ENCODE results near the gene HS6ST1. TPM values are rescaled to one million over a fixed set of nuclear protein-coding genes. Genes with fewer than 3 reads are reported as not detected.
"Not testable (repeated sequence)": the region's sequence is repeated elsewhere in the genome, so short reads cannot be mapped to it uniquely, and the experiment has no call there.

HS6ST1 gene
- polyA plus RNA-seq, 1 donor (not counting 4 experiments of a cell fraction or from before 2014, with no cell fraction given), result 6.3 TPM

DNA sequence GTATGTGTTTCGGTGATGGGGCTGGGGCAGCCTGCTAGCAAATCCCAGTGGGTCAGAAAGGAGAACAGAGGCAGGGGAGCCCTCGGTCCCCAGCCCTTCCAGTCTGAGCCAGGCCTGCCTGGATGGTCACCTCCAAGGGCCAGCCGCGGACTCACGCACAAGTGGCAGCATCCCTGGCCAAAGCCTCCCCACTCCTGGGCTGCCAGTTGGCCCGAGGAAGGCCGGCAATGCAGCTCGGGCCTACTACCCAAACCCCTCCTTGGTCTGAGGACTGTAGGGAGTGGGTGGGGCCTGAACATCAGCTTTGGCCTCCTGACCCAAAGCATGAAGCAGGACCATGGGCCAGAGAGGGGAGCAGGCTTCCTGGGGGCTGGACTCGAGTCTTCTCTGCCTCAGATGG is 51.5 kb downstream of the HS6ST1 start:
- DNase-seq (ENCODE audit: low read depth, low spot score); H3K27me3 ChIP-seq (ENCODE audit: control insufficient read depth, extremely low read depth, insufficient read depth, low read length); H3K9me1 ChIP-seq (ENCODE audit: control insufficient read depth, extremely low read depth, insufficient read depth, low read length); H3K27ac ChIP-seq (ENCODE audit: control insufficient read depth, insufficient read depth, low read length); H3K9me3 ChIP-seq (ENCODE audit: control insufficient read depth, low read depth, low read length); H2AFZ ChIP-seq (ENCODE audit: control insufficient read depth, low read length); FAIRE-seq; H3K79me2 ChIP-seq (ENCODE audit: control insufficient read depth, insufficient read depth, low read length); H3K4me3 ChIP-seq (ENCODE audit: control insufficient read depth in 2 of 3, extremely low read depth in 1 of 3, insufficient read depth in 2 of 3, low read depth in 1 of 3, low read length in 3 of 3); dilution Hi-C loops (cut with MboI; ENCODE audit: extremely low pct_ligation_motif_present, low sequenced_read_pairs); H3K9ac ChIP-seq (ENCODE audit: control insufficient read depth, extremely low read depth, insufficient read depth, low read length); H3K4me1 ChIP-seq (ENCODE audit: control insufficient read depth, extremely low read depth, insufficient read depth, low read length); H4K20me1 ChIP-seq (ENCODE audit: control insufficient read depth, extremely low read depth, insufficient read depth, low read length); H3K36me3 ChIP-seq (ENCODE audit: control insufficient read depth in 2 of 2, extremely low read depth in 1 of 2, insufficient read depth in 2 of 2, low read length in 2 of 2); H3K4me2 ChIP-seq (ENCODE audit: control insufficient read depth, extremely low read depth, insufficient read depth, low read depth, low read length): not testable (repeated sequence)

DNA sequence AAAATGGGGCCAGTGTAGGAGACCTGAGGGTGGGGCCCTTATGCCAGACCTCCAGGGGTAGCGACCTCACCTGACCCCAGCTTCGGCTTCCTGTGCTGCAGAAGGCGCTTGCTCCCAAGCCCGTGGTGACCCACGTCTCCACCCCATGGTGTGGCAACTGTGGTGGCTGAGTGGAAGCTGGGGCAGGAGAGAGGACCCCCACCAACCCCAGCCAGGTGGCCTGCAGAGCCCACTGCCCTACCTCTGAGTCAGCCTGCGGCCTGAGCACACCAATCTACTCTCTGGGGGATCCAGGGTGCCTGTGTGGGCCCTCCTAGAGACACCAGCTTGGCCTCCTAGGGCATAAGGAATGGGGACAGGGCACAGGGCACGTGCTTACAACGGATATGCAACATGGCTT is 52.2 kb downstream of the HS6ST1 start:
- H2AFZ ChIP-seq (ENCODE audit: control insufficient read depth, low read length); H3K36me3 ChIP-seq (ENCODE audit: control insufficient read depth in 2 of 2, extremely low read depth in 1 of 2, insufficient read depth in 2 of 2, low read length in 2 of 2); DNase-seq (ENCODE audit: low read depth, low spot score); H3K4me2 ChIP-seq (ENCODE audit: control insufficient read depth, extremely low read depth, insufficient read depth, low read depth, low read length); H3K9me3 ChIP-seq (ENCODE audit: control insufficient read depth, low read depth, low read length); H3K9me1 ChIP-seq (ENCODE audit: control insufficient read depth, extremely low read depth, insufficient read depth, low read length); H3K4me1 ChIP-seq (ENCODE audit: control insufficient read depth, extremely low read depth, insufficient read depth, low read length); H3K4me3 ChIP-seq (ENCODE audit: control insufficient read depth in 2 of 3, extremely low read depth in 1 of 3, insufficient read depth in 2 of 3, low read depth in 1 of 3, low read length in 3 of 3); FAIRE-seq; dilution Hi-C loops (cut with MboI; ENCODE audit: extremely low pct_ligation_motif_present, low sequenced_read_pairs); H3K79me2 ChIP-seq (ENCODE audit: control insufficient read depth, insufficient read depth, low read length); H3K27me3 ChIP-seq (ENCODE audit: control insufficient read depth, extremely low read depth, insufficient read depth, low read length); H4K20me1 ChIP-seq (ENCODE audit: control insufficient read depth, extremely low read depth, insufficient read depth, low read length); H3K9ac ChIP-seq (ENCODE audit: control insufficient read depth, extremely low read depth, insufficient read depth, low read length); H3K27ac ChIP-seq (ENCODE audit: control insufficient read depth, insufficient read depth, low read length): not testable (repeated sequence)

DNA sequence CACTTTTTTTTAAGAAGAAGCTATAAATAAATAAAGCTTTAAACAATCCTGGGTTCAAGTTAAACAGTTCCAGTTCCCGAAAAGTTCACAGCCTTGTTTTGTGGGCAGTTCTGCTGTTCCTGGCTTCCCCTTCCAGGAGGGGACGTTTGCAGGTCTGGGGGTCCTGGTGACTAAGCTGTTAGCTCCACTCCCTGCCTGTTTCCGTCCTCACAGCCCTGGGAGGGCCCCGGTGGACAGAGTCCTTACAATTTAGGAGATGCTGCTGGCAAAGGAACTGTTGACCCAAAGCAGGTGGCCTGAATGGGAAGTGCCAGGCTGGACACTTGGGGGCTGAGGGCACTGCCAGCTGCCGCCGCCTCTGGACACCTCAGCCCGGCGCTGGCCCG is 53.1 kb downstream of the HS6ST1 start:
- DNase-seq (ENCODE audit: low read depth, low spot score); H3K9ac ChIP-seq (ENCODE audit: control insufficient read depth, extremely low read depth, insufficient read depth, low read length); FAIRE-seq; H3K4me3 ChIP-seq (ENCODE audit: control insufficient read depth in 2 of 3, extremely low read depth in 1 of 3, insufficient read depth in 2 of 3, low read depth in 1 of 3, low read length in 3 of 3); H3K9me3 ChIP-seq (ENCODE audit: control insufficient read depth, low read depth, low read length); H3K36me3 ChIP-seq (ENCODE audit: control insufficient read depth in 2 of 2, extremely low read depth in 1 of 2, insufficient read depth in 2 of 2, low read length in 2 of 2); H3K9me1 ChIP-seq (ENCODE audit: control insufficient read depth, extremely low read depth, insufficient read depth, low read length); H3K27ac ChIP-seq (ENCODE audit: control insufficient read depth, insufficient read depth, low read length); H3K4me2 ChIP-seq (ENCODE audit: control insufficient read depth, extremely low read depth, insufficient read depth, low read depth, low read length); H2AFZ ChIP-seq (ENCODE audit: control insufficient read depth, low read length); dilution Hi-C loops (cut with MboI; ENCODE audit: extremely low pct_ligation_motif_present, low sequenced_read_pairs); H3K79me2 ChIP-seq (ENCODE audit: control insufficient read depth, insufficient read depth, low read length); H4K20me1 ChIP-seq (ENCODE audit: control insufficient read depth, extremely low read depth, insufficient read depth, low read length); H3K27me3 ChIP-seq (ENCODE audit: control insufficient read depth, extremely low read depth, insufficient read depth, low read length); H3K4me1 ChIP-seq (ENCODE audit: control insufficient read depth, extremely low read depth, insufficient read depth, low read length): not testable (repeated sequence)
